COLO829 (cell line): ENCODE results near the gene ITGAE.

ENCODE experiments used
- DNase-seq: peaks from one replicate; pipeline ENCODE4 v3.0.0; 2012; ENCODE audit warnings: low spot score

The ITGAE gene

DNA sequence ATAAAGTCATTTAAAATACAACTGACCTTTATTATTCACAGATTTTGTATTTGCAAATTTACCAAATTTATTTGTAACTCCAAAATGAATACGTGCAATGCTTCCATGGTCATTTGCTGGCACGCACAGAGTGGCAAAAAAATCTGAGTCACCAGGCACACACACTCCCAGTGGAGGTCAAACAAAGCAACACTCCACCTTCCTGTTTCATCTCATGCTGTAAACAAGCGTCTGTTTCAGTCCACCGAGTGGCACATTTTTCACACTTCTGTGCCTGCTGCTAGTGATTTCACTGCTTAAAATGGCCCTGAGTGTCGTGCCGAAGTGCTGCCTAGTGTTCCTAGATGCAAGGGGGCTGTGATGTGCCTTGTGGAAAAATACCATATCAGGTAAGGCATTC lies 17.8 kb upstream of the ITGAE start:
- no peak for DNase-seq

DNA sequence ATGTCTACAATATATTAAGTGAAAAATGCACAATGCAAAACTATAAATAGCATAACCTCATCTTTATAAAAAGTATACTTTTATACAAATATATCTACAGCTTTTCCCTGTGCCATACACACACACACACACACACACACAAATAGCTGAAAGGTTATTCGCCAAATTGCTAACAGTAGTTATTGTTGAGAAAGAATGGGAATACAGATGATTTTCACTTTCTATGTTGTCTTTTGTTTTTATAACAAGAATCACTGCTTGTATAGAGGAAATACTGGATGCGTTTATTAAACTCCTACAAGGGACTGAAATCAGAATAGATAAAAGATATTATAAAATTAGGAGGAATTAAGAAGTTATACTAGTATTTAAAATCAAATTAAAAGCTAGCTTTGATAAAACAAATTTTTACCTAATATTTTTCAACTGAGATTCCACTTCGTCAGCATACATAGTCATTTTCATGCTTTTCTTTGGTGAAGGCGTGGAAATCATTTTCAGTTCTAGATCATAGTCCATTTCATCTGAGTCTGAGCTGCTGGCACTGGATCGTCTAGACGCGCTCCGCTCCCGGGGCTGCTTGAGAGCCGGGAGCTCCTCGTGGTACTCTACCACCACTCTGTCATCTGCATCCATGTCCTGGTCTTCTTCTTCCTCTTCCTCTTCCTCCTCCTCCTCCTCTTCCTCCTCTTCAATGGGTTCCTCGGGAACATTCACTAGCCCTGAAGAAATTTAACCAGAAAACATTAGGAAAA lies 17.0 kb upstream of the ITGAE start:
- DNase-seq, result no peak

DNA sequence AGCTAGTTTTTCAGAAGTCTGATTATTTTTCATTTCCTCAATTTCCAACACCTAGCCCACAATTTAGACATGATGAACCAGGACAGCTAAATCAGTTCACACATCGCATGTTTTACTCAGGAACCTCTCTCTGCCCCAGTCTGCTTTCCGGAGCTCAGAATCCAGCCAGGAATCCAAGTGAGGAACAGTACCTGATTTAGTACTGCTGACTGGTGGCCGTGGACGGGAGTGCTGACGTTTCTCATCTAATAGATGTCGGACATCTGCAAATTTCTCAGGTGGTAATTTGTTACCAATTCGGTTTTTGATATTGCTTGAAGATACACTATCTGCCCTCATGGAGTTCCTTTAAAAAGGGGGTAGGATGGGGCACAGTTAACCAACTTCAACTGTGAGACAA lies 14.9 kb upstream of the ITGAE start:
- DNase-seq, result no peak

DNA sequence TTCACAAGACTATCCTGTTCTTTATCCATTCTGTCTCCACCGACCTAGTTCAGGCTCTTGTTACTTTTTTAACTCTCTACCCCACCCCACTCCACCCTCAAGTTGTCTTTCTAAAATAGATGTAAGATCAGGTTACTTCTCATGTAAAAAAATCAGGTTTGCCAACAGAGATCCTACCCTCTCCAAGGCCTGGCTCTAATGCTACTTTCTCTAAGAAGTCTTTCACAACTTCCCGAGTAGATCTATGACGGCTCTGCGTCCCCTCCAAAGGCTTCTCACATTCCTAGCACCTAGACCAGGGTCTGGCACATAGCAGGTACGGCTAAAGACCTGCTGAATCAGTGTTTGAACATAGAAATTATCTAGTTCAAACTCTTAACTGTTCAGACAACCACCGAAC lies 14.1 kb upstream of the ITGAE start:
- DNase-seq, result no peak

DNA sequence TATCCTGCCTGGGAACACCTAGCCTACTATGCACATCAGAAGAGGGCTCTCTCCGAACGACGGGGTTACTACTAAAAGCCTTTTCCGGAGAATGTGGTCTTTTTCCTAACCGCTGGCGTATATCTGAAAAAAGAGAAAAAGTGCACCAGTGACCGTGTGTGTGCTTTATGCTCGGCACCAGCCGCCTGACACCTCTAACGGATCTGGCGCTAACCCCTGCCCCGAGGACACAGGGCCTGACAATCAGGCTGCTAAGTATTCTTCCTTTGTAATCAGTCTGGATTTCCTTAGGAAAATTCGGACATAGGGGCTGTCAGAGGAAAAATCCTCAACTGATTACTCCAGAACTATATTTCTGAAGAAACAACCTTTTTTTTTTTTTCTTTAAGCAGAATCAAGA lies 13.4 kb upstream of the ITGAE start:
- DNase-seq, result no peak

DNA sequence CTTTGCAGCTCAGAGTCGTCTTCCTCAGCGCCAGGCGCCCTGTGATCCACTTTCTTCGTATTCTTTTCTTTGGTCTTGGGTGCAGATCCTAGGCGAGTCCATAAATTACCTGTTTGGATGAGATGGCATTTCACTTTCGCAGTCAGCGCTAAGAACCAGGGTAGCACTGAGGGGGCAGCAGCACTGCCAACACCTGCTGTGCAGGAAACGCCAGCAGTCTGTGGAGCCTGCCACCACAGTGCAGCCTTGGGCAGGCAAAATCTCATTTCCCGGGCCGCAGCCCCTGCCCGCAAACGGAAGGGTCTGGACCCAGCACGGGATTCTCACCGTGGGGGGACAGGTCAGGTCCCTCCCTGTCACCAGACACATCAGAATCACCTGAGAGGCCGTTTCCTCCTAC lies 12.2 kb upstream of the ITGAE start:
- DNase-seq, result no peak

DNA sequence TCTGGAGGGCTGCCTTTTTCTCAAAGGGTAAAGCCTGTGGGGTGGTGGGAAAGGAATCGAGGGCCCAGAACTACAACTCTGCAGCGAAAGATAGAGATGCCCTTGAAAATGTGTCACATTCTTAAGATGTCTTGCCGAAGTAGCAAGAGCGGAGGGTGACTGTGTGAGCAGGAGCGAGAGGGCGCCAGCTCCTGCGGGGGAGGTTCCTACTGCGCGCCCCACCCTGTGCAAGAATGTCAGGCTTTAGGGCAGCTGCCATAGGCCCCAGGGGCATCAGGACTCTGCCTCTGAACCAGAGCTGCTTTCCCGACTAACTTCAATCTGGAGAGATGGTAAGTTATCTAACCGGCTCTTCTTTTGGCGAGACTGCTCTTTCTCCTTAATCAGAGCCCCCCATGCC lies 11.8 kb upstream of the ITGAE start:
- DNase-seq, result no peak

DNA sequence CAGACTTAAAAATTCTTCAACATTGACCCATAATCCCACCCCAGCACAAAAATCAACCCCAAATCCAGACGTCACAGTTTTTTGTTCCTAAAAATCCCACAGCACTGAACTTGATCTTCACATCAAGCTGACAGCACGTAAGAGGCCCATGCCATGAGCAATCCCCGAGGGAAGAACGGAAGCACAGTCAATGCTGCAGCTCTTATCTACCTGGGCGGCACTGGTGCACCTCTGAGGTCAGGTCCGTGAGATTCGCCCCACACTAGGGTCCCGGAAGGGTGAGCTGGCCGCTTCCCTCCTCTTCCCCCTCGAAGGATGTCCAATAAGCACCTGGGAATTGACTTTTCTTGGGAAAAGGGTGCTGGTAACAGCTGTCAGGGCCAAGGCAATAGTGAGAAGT lies 11.3 kb upstream of the ITGAE start:
- DNase-seq, result no peak

DNA sequence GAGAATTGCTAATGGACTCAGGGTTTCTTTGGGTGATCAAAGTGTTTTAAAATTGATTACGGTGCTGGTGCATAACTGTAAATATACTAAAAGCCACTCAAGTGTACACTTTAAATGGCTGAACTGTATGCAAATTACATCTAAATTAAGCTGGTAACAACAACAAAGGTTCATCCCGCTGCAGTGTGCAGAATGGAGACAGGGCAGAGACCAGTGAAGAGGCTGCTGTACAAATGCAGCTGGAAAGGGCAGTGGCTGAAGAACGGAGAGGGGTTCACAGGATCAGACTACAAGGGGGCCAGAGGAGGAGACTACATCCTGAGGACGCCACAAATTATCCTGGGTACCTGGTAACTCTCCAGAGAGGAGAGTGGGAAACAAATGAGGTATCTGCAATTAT lies 9.0 kb upstream of the ITGAE start:
- DNase-seq, result no peak

DNA sequence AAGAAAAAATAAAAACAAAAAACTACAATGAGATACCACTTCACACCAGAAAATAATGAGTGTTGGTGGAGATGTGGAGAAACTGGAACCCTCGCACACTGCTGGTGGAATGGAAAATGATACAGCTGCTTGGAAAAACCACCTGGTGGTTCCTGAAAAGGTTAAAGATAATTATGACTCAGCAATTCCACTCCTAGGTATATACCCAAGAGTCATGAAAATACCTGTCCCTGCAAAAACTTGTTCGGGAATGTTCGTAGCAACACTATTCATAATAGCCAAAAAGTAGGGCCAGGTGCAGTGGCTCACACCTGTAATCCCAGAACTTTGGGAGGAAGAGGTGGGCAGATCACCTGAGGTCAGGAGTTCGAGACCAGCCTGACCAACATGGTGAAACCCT lies 8.1 kb upstream of the ITGAE start:
- no peak for DNase-seq

DNA sequence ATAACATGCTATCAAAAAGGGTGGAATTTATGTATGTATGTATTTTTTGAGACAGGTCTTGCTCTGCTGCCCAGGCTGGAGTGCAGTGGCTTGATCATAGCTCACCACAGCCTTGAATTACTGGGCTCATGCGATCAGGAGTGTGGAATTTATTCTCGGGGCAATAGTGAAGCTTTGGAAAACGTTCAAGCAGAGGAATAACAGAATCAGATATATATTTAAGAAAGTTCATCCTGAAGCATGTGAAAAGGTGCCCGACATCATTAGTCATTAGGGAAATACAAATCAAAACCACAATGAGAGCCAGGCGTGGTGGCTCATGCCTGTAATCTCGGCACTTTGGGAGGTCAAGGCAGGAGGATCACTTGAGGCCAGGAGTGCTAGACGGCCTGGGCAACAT lies 7.7 kb upstream of the ITGAE start:
- DNase-seq, result no peak

DNA sequence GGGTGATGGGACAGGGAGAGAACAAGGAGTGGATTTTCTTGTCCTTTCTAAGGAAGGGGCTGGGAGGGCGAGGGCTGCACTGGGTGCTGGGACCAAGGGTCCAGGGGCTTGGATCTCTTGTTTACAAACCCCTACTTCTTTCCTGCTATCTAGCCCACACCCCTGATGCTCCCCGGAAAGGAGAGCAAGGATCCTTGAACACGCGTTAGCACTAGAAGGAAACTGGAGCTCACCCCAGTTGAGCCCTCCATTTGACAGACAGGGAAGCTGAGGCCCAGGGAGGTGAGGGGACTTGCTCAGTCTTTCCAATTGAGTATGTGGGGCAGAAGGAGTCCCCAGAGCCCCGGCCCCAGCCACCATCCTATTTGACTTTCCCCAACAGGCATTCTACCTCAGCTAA lies 4.6 kb upstream of the ITGAE start:
- no peak for DNase-seq

DNA sequence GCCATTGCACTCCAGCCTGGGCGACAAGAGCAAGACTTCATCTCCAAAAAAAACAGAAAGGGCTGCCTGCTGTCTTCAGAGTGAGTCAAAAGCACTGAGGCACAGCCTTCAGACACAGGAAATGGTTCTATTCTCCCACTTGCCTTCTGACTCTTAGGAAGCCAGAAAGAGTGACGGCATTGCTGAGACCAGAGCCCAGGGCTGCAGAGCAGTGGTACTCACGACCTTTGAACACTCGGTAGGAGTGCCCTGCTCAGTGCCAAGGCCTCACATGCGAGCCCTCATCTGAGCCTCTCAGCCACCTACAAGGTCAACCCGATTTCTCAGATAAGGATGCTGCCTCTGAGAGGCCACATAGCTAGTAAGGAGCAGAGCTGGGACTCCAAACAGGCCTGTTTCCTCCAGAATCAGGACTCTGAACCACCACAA lies 3.5 kb upstream of the ITGAE start:
- no peak for DNase-seq

DNA sequence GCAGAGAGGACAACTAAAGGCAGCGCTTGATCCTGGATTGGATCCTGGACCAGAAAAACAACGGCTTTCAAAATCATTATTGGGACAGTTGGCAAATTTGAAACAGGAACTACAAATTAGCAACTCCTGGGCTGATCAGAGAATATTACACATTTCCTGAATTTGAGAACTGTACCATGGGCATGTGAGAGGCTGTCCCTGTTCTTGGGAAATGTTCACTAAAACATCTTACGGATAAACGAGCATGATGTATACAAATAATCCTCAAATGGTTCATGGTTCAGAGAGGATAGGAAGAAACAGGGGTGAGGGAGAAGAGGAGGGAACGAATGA lies 2.3 kb upstream of the ITGAE start:
- DNase-seq, result no peak

DNA sequence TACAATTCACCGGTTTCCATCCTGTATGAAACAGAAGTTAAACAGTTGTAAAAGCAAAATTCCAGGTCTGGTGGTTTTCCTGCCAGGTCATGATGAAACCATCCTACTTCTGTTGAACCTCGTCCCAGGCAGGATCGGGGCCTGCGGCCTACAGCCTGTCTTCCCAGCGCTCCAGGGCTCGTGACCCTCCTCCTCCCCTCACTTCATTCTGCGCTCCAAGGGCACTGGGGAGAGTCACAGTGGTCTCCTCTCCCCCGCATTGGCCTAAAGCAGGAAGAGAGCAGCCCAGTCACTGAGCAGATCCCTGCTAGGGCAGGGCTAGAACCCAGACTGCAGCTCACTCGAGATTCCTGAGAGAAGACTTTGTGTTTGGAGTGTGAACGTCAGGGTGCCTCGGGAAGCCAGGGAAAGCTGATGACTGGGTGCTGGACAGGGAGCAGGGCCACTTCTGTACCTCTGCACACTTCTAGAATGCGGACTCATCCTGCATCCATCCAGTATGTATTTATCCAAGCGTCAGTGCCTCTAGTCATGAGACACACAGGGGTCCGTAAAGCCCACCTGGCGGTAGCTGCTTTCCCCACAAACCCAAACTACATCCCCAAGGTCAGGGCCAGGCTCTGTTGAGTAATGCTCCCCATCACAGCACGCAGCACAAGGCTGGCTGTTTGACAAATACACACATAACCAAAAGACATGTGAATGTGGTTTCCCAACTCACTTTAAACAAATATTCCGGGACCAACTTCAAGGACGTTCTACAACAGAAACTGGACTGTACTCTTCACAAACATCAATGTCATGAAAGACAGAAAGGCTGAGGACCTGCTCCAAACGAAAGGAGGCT lies 1.7 kb upstream of the ITGAE start:
- DNase-seq, result no peak

DNA sequence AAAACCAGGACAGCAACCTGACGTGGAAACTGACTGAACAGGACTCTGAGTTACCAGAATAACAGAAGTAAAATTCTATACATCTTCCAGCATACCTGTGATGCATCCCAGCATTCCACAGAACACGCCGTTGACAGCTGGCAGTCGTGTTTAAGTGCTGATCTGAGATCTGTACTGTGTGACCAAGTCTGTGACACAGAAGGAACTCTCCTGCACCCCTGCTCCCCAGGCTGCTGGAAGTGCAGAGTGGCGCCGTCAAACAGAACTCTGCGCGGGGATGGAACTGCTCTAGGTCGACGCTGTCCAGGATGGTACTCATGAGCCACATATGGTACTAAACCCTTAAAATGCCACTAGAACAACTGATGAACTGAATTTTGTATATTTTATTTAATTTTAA lies 804 bp upstream of the ITGAE start:
- DNase-seq, result no peak

DNA sequence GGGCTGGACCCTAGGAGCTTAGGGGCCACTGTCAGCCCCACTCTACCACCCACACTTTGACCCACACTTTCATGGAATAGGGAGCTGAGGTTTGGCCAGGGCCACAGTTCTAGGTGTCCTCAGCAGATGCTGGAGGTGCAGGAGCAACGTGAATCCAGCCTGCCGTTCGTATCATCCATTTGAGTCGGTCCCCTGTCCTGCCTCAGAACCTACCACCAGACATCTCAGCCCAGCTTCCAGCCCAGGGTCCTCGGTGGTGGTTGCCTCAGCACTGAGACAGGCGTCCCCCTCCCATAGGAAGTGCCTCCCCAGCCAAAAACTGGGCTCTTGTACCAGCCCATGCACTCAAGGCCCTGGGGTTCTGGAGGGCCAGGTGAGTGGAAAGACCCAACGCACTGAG lies 359 bp upstream of the ITGAE start:
- DNase-seq, result no peak

DNA sequence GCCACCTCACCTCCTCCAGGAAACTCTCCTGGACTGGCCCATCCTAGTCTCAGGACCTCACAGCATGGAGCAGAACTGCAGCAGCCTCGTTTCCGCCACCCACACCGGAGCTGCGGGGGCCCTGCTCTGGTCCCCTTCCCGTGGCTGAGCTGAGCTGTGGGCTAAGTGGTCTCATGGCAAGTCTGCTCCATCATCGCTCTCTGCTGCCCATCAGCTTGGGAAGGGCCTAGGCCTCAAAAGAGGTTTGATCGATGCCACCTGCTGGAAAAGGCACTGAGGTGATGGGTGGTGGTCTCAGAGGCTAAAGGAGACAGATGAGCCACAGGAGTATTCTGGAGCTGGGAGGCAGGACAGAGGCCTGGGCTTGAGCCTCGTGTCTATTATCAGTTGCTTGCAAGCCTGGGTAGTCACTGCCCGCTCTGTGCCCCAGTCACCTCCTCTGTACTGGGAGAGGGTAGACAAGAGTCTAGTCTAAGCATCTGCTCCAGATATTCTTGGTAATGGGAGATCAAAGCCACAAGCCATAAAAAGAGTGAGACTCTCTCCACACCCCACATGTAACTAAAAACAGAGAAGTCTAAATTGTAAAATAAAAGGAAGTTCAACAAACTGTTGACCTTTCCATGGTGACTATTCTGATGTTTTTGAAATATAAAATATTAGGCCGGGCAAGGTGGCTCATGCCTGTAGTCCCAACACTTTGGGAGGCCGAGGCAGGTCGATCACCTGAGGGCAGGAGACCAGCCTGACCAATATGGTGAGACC lies 1.6 kb downstream of the ITGAE start:
- DNase-seq, result no peak

DNA sequence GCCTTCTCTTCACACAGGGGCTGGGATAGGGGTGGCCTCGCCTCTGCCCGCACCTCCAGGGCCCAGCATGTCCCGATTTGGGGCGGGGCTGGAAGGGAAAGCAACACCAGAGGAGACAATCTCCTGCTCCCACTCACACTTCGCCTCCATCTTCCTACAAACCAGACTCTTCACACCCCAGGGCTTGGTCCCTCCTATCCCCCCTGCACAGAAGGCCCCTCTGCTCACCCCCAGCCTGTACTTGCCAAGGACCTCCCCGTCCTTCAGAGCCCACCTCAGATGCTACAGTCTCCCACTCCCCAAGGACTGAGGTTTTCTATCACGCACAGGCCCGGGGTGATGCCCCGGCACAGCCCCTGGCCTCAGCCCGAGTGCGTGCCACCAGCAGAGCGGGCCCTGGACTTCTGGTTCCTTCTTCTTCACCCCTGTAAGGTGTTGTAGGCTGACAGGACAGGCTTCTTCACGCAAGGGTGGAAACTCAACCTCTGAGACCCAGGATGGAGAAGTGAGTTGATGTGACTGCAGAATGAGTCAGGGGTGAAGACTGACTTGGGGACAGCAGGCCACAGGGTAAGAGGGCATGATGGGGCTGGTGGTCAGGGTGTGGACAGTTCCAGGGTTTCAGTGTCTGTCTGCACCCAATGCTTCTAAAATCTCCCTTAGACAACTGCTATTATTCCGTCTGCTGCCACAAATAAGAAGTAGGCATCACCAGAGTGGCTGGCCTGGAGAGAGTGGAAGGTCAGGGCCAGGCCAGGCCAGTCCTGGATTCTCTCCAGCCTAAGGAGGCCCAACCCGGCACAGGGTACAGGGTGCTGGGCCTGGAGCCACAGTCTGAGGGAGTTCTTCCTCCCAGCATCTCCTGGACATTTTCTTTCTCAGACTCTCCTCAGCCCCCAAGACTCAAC lies 2.5 kb downstream of the ITGAE start:
- DNase-seq, result no peak

DNA sequence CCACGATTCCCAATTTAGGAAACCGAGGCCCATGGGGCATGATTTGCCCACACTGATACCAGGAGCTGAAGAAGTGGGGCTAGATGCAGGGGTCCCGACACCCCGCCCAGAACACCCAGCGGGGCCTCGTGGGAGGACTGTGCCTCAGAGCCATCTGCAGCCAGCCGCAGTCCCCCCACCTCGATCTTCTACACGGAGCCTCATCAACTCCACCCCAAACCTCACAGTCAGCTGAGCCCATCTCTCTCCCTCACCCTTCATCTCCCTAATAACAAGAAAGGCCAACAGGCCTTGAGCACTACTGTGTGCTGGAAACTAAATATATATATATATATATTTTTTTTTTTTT lies 4.2 kb downstream of the ITGAE start:
- no peak for DNase-seq

DNA sequence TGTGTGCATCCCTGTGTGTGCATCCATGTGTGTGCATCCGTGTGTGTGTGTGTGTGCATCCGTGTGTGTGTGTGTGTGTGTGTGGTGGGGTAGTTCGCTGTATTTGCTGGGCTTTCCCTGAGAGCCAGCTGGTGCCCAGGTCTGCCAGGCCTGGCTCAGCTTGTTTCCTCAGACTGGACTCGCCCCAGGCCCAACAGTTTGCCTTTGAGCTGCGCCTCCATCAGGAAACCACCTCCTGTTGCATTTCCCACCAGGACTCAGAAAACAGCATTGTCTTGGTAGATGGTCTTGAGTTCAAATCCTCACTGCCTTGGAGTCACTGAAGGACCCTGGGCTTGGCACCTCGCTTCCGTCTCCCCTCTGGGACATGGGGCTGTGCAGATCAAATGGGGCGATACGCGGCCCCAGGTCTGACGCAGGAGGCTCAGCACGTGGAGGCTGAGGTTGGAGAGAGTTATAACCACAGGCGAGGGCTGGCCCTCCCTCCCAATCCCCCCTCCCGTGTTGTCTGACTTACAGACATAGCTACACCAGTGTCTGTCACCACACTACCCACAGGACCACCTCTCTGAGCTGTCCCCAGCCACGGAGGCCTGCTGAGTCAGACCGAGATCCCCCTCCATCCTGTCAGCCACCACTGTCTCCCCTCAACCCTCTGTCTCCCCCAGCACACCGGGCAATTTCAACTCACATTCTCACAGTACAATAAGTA lies 4.7 kb downstream of the ITGAE start:
- DNase-seq, result no peak
